ENCODE measurements around the gene ANKRD33.

- TF ChIP-seq, protein P1, sequence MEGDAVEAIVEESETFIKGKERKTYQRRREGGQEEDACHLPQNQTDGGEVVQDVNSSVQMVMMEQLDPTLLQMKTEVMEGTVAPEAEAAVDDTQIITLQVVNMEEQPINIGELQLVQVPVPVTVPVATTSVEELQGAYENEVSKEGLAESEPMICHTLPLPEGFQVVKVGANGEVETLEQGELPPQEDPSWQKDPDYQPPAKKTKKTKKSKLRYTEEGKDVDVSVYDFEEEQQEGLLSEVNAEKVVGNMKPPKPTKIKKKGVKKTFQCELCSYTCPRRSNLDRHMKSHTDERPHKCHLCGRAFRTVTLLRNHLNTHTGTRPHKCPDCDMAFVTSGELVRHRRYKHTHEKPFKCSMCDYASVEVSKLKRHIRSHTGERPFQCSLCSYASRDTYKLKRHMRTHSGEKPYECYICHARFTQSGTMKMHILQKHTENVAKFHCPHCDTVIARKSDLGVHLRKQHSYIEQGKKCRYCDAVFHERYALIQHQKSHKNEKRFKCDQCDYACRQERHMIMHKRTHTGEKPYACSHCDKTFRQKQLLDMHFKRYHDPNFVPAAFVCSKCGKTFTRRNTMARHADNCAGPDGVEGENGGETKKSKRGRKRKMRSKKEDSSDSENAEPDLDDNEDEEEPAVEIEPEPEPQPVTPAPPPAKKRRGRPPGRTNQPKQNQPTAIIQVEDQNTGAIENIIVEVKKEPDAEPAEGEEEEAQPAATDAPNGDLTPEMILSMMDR (conservative IDR thresholded peaks at IDR 0.05; ENCODE audit: low read depth, low read length): no peak
- no peak for TF ChIP-seq EZH2 (IDR thresholded peaks at IDR 0.05; ENCODE audit: borderline replicate concordance, low read depth, low read length, poor library complexity, severe bottlenecking)
These were observed 15.8 kb upstream of the ANKRD33 start for GRCh38 chr12:51871918-51872688.

All from A673 (cell line).